Loucy (cell line): ENCODE data around the gene PPIG.

Experiments
- H2AFZ ChIP-seq: fragments of 200-600 bp; sonication (generic); 2 replicates; pipeline ENCODE4 v1.6.0; 2016; ENCODE audit warnings: antibody characterized with exemption, mild to moderate bottlenecking, low read length, moderate library complexity
- H3F3A ChIP-seq: fragments of 200-600 bp; 2 replicates; pipeline ENCODE4 v1.6.0; 2016; ENCODE audit warnings: antibody characterized with exemption, low read depth, mild to moderate bottlenecking
- H3K27me3 ChIP-seq: fragments of 200-600 bp; sonication (generic); 2 replicates; pipeline ENCODE4 v1.6.1; 2014; ENCODE audit warnings: low read length, mild to moderate bottlenecking; ENCODE audit not compliant: insufficient read depth, poor library complexity, severe bottlenecking
- H3K36me3 ChIP-seq: fragments of 200-600 bp; sonication (generic); 2 replicates; pipeline ENCODE4 v1.6.1; 2016; ENCODE audit warnings: low read length; ENCODE audit not compliant: insufficient read depth
- H3K4me1 ChIP-seq: fragments of 200-600 bp; sonication (generic); 2 replicates; pipeline ENCODE4 v1.5.1; 2014; ENCODE audit warnings: low read length, mild to moderate bottlenecking; ENCODE audit not compliant: insufficient read depth, poor library complexity, severe bottlenecking
- H3K4me2 ChIP-seq: fragments of 200-600 bp; sonication (generic); 2 replicates; pipeline ENCODE4 v1.6.0; 2014; ENCODE audit warnings: antibody characterized with exemption, low read length, low read depth, mild to moderate bottlenecking; ENCODE audit not compliant: poor library complexity, severe bottlenecking
- H3K4me3 ChIP-seq: fragments of 200-600 bp; sonication (generic); 2 replicates; pipeline ENCODE4 v1.5.1; 2014; ENCODE audit warnings: low read length, mild to moderate bottlenecking, mixed read lengths; ENCODE audit not compliant: poor library complexity, severe bottlenecking
- H3K79me2 ChIP-seq: fragments of 200-600 bp; sonication (generic); 2 replicates; pipeline ENCODE4 v1.6.1; 2014; ENCODE audit warnings: low read length; ENCODE audit not compliant: insufficient read depth
- H3K9ac ChIP-seq: fragments of 200-600 bp; sonication (generic); 2 replicates; pipeline ENCODE4 v1.6.0; 2014; ENCODE audit warnings: mild to moderate bottlenecking, low read depth, low read length, moderate library complexity; ENCODE audit not compliant: poor library complexity, severe bottlenecking
- H3K9me2 ChIP-seq: fragments of 200-600 bp; sonication (generic); replicated peaks from 2 replicates; pipeline ENCODE4 v1.6.1; 2016; ENCODE audit warnings: low read depth, low read length, mixed read lengths
- H3K9me3 ChIP-seq: fragments of 200-600 bp; sonication (generic); 2 replicates; pipeline ENCODE4 v1.6.1; 2014; ENCODE audit warnings: mild to moderate bottlenecking, antibody characterized with exemption, low read length, low read depth; ENCODE audit not compliant: insufficient read depth
- H4K20me1 ChIP-seq: fragments of 200-600 bp; sonication (generic); 2 replicates; pipeline ENCODE4 v1.6.0; 2014; ENCODE audit warnings: antibody characterized with exemption, low read length, mild to moderate bottlenecking; ENCODE audit not compliant: insufficient read depth, poor library complexity, severe bottlenecking
- EZH2phosphoT487 ChIP-seq: fragments of 200-600 bp; IDR thresholded peaks from 2 replicates; pipeline ENCODE4 v1.6.1; 2018; ENCODE audit warnings: antibody characterized with exemption, mild to moderate bottlenecking, moderate library complexity, borderline replicate concordance
- TF ChIP-seq, protein P1 (sequence below): fragments of 200-600 bp; sonication (generic); conservative IDR thresholded peaks from 2 replicates; pipeline ENCODE4 v1.5.1; 2014; ENCODE audit warnings: mild to moderate bottlenecking, antibody characterized with exemption, low read length

Gene PPIG

DNA sequence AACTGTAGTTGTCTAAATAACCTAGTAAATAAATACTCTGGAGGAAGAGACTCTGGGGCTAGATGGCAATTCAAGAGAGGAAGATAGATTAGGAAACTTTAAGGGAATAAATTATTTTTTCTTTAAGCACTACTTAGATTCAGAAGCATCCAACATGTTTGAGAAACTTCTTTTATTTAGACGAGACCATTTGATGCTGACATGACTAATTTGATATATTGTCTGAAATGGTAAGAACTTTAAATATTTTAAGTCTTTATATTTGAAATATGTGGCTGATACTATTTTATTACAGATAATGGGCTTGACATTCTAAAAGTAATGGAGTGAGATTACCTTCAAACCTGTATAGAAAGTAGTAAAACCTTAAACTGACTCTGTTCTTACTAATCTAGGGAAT lies 36.4 kb downstream of the PPIG start:
- H4K20me1 ChIP-seq: peaks cover under 1% of the 10 kb centered on the region
- H3K9me2 ChIP-seq: no peaks in the 10 kb centered on the region
- H2AFZ ChIP-seq: no peak overlapping the region
- no peak overlapping the region for H3K4me3 ChIP-seq
- peaks cover 41% of the 10 kb centered on the region; the same call in 1 of the 2 replicates for H3K79me2 ChIP-seq
- no peaks in the 10 kb centered on the region for H3K27me3 ChIP-seq
- H3K9ac ChIP-seq: no peak overlapping the region
- no peaks in the 10 kb centered on the region for H3F3A ChIP-seq
- H3K36me3 ChIP-seq: peaks cover 69% of the 10 kb centered on the region
- peaks cover 4% of the 10 kb centered on the region; the same call in 1 of the 2 replicates for H3K9me3 ChIP-seq
- H3K4me2 ChIP-seq: no peak overlapping the region
- no peaks in the 10 kb centered on the region for H3K4me1 ChIP-seq
- TF ChIP-seq EZH2phosphoT487: no peak
- TF ChIP-seq, protein P1, sequence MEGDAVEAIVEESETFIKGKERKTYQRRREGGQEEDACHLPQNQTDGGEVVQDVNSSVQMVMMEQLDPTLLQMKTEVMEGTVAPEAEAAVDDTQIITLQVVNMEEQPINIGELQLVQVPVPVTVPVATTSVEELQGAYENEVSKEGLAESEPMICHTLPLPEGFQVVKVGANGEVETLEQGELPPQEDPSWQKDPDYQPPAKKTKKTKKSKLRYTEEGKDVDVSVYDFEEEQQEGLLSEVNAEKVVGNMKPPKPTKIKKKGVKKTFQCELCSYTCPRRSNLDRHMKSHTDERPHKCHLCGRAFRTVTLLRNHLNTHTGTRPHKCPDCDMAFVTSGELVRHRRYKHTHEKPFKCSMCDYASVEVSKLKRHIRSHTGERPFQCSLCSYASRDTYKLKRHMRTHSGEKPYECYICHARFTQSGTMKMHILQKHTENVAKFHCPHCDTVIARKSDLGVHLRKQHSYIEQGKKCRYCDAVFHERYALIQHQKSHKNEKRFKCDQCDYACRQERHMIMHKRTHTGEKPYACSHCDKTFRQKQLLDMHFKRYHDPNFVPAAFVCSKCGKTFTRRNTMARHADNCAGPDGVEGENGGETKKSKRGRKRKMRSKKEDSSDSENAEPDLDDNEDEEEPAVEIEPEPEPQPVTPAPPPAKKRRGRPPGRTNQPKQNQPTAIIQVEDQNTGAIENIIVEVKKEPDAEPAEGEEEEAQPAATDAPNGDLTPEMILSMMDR: no peak

DNA sequence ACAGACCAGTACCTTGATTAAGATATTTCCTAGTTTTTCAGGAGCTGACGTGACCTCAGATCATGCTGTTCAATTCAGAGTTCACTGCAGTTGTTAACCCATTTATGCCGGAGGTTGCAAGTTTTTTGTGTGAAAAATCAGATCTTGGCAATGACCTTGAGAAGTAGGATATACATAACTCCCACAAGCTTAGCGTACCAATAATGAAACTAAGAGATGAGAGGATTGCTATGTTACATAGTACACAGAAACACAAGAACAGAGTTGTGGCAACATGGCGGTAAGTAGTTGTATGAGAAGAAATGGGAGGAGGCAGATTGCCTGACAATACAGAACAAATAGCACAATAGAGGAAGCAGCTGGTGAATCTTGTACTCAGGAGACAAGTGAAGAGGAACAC lies 39.1 kb downstream of the PPIG start:
- Histone ChIP-seq H3K9me2 (no peaks in the 10 kb centered on the region), H4K20me1 (no peaks in the 10 kb centered on the region), H3K4me1 (no peaks in the 10 kb centered on the region), H3K4me2 (no peak overlapping the region), H3K9ac (no peak overlapping the region), H3K4me3 (no peak overlapping the region), H3K79me2 (peaks cover 25% of the 10 kb centered on the region; the same call in 1 of the 2 replicates), H3K9me3 (no peaks in the 10 kb centered on the region), H3K36me3 (peaks cover 66% of the 10 kb centered on the region; the same call in 1 of the 2 replicates), H3K27me3 (no peaks in the 10 kb centered on the region), H2AFZ (no peak overlapping the region), H3F3A (no peaks in the 10 kb centered on the region)
- TF ChIP-seq, protein P1: no peak
- TF ChIP-seq EZH2phosphoT487: no peak

DNA sequence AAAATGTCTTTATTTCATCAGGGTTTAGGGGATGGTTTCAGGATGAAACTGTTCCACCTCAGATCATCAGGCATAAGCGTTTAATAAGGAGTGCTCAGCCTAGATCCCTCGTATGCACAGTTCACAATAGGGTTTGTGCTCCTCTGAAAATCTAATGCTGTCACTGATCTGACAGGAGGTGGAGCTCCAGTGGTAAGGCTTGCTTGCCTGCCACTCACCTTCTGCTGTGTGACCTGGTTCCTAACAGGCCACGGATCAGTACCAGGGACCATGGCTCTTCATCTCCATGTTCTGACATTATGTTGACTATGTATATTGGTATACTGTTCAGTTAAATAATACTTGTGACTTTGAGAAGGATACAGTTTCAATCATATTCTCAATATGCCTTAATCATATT lies 41.6 kb downstream of the PPIG start:
- H4K20me1 ChIP-seq: no peaks in the 10 kb centered on the region
- TF ChIP-seq EZH2phosphoT487: no peak
- TF ChIP-seq, protein P1: no peak
- no peak overlapping the region for H2AFZ ChIP-seq
- H3K4me2 ChIP-seq: no peak overlapping the region
- no peaks in the 10 kb centered on the region for H3K9me3 ChIP-seq
- no peaks in the 10 kb centered on the region for H3K4me1 ChIP-seq
- 0 out of 2 replicates have a peak, but pooled peaks cover 5% of the 10 kb centered on the region for H3K79me2 ChIP-seq
- H3K9me2 ChIP-seq: no peaks in the 10 kb centered on the region
- no peak overlapping the region for H3K4me3 ChIP-seq
- no peak overlapping the region for H3K9ac ChIP-seq
- peaks cover 53% of the 10 kb centered on the region; the same call in 1 of the 2 replicates for H3K36me3 ChIP-seq
- H3K27me3 ChIP-seq: no peaks in the 10 kb centered on the region
- no peaks in the 10 kb centered on the region for H3F3A ChIP-seq
